Measurements from ENCODE around the gene MKNK2.

Gene MKNK2

GRCh38 chr19:2050991-2051772 is at the start of gene MKNK2:
TSS of gene MKNK2 (minus strand) at chr19:2051244. CDS start at chr19:2050851, 393 bp downstream.
- TF ChIP-seq CTCF (IDR thresholded peaks at IDR 0.05; ENCODE audit: control insufficient read depth, extremely low read depth, insufficient read depth), result peak; percentile 59
- DNase-seq (ENCODE audit: low read depth), result no peak
- H3K4me3 ChIP-seq (ENCODE audit: low read depth, low read length), result peak within 1 kb of the TSS; percentile 85

GRCh38 chr19:2100719-2101061 is 49.6 kb upstream of the MKNK2 start:
- no peak for TF ChIP-seq CTCF (IDR thresholded peaks at IDR 0.05; ENCODE audit: control insufficient read depth, extremely low read depth, insufficient read depth)
- no peak overlapping the region for H3K4me3 ChIP-seq (ENCODE audit: low read depth, low read length)
- DNase-seq (ENCODE audit: low read depth), result no peak

- no peak overlapping the region for H3K4me3 ChIP-seq (ENCODE audit: low read depth, low read length)
- TF ChIP-seq CTCF (IDR thresholded peaks at IDR 0.05; ENCODE audit: control insufficient read depth, extremely low read depth, insufficient read depth), result no peak
Measured at GRCh38 chr19:2099937-2100718, 49.1 kb upstream of the MKNK2 start.

GRCh38 chr19:2099054-2099501 is 48.0 kb upstream of the MKNK2 start:
- TF ChIP-seq CTCF (IDR thresholded peaks at IDR 0.05; ENCODE audit: control insufficient read depth, extremely low read depth, insufficient read depth), result no peak
- no peak for DNase-seq (ENCODE audit: low read depth)
- no peak overlapping the region for H3K4me3 ChIP-seq (ENCODE audit: low read depth, low read length)

More at GRCh38 chr19:2099937-2100718, 49.1 kb upstream of the MKNK2 start:
- DNase-seq (ENCODE audit: low read depth), result no peak

- TF ChIP-seq CTCF (IDR thresholded peaks at IDR 0.05; ENCODE audit: control insufficient read depth, extremely low read depth, insufficient read depth), result no peak
- no peak for DNase-seq (ENCODE audit: low read depth)
- H3K4me3 ChIP-seq (ENCODE audit: low read depth, low read length), result no peak overlapping the region
Measured at GRCh38 chr19:2097886-2098327, 46.9 kb upstream of the MKNK2 start.

GRCh38 chr19:2097203-2097885 is 46.3 kb upstream of the MKNK2 start:
- no peak for DNase-seq (ENCODE audit: low read depth)
- H3K4me3 ChIP-seq (ENCODE audit: low read depth, low read length), result peak overlapping the region; percentile 49
- no peak for TF ChIP-seq CTCF (IDR thresholded peaks at IDR 0.05; ENCODE audit: control insufficient read depth, extremely low read depth, insufficient read depth)

Measured in LNCaP clone FGC (cell line).